NCI-H2227 treated with DMSO at 0.1 percent for 48 hours (cell line): ENCODE results near the gene MSI2.
"Not testable (repeated sequence)": the region's sequence is repeated elsewhere in the genome, so short reads cannot be mapped to it uniquely, and the experiment has no call there.

Experiments
- DNase-seq: peaks from one replicate; lab custom pipeline; 2025; lab: John Stamatoyannopoulos, UW

Gene MSI2

GRCh38 chr17:57621791-57622190 is 365.5 kb downstream of the MSI2 start:
- DNase-seq = not testable (repeated sequence)

- no peak for DNase-seq
Measured at GRCh38 chr17:57622306-57622682, 366.0 kb downstream of the MSI2 start.

- no peak for DNase-seq
Measured at GRCh38 chr17:57622683-57623433, 366.5 kb downstream of the MSI2 start.

GRCh38 chr17:57623620-57624019 is 367.3 kb downstream of the MSI2 start:
- no peak for DNase-seq

- no peak for DNase-seq
Measured at GRCh38 chr17:57624386-57624785, 368.1 kb downstream of the MSI2 start.

GRCh38 chr17:57625511-57625910 is 369.2 kb downstream of the MSI2 start:
- no peak for DNase-seq

- DNase-seq = no peak
Measured at GRCh38 chr17:57625957-57626356, 369.6 kb downstream of the MSI2 start.

GRCh38 chr17:57626520-57627210 is 370.3 kb downstream of the MSI2 start:
- no peak for DNase-seq

GRCh38 chr17:57627591-57627990 is 371.3 kb downstream of the MSI2 start:
- no peak for DNase-seq

- DNase-seq = no peak
Measured at GRCh38 chr17:57628421-57628820, 372.1 kb downstream of the MSI2 start.

- DNase-seq = no peak
Measured at GRCh38 chr17:57629470-57629869, 373.1 kb downstream of the MSI2 start.

GRCh38 chr17:57629886-57630285 is 373.6 kb downstream of the MSI2 start:
- no peak for DNase-seq

GRCh38 chr17:57630736-57631135 is 374.4 kb downstream of the MSI2 start:
- DNase-seq = no peak

- DNase-seq = no peak
Measured at GRCh38 chr17:57631871-57632270, 375.5 kb downstream of the MSI2 start.

GRCh38 chr17:57632294-57632693 is 376.0 kb downstream of the MSI2 start:
- no peak for DNase-seq

- DNase-seq = no peak
Measured at GRCh38 chr17:57633236-57633635, 376.9 kb downstream of the MSI2 start.

- DNase-seq = no peak
Measured at GRCh38 chr17:57634713-57635465, 378.6 kb downstream of the MSI2 start.

- no peak for DNase-seq
Measured at GRCh38 chr17:57636274-57636673, 380.0 kb downstream of the MSI2 start.

GRCh38 chr17:57636985-57637665 is 380.8 kb downstream of the MSI2 start:
- DNase-seq = no peak

- DNase-seq = no peak
Measured at GRCh38 chr17:57637666-57638010, 381.3 kb downstream of the MSI2 start.

- no peak for DNase-seq
Measured at GRCh38 chr17:57638284-57638683, 382.0 kb downstream of the MSI2 start.

GRCh38 chr17:57639381-57639780 is 383.1 kb downstream of the MSI2 start:
- no peak for DNase-seq
